OCI-LY1 (cell line): ENCODE results near the gene MRPS30.

Source experiments
- CTCF ChIP-seq: fragments of 200-600 bp; sonication (generic), shearing (Covaris generic); IDR thresholded peaks from 2 replicates; pipeline ENCODE4 v1.5.1; 2017; ENCODE audit warnings: mild to moderate bottlenecking, antibody characterized with exemption, low read length, moderate library complexity, mixed read lengths
- EZH2 ChIP-seq: fragments of 200-600 bp; sonication (generic), shearing (Covaris generic); IDR thresholded peaks from 2 replicates; pipeline ENCODE4 v1.8.0; 2017; ENCODE audit warnings: borderline replicate concordance, mixed run types, mild to moderate bottlenecking, antibody characterized with exemption, low read length, moderate library complexity, mixed read lengths

DNA sequence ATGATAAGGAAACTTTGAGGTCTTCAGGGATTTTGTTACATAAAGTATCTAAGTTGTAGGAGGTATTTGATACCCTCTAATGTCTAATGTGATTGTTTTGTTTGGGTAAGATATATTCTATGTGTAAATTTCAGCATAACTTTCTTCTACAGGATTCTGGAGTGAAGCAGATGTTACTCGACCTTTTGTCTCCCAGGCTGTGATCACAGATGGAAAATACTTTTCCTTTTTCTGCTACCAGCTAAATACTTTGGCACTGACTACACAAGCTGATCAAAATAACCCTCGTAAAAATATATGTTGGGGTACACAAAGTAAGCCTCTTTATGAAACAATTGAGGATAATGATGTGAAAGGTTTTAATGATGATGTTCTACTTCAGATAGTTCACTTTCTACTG lies 6.0 kb downstream of the MRPS30 start:
- no peak for TF ChIP-seq CTCF
- no peak for TF ChIP-seq EZH2
